SU-DHL-6 (cell line): ENCODE measurements around the gene LEPROT.
"Not testable (repeated sequence)": the region's sequence is repeated elsewhere in the genome, so short reads cannot be mapped to it uniquely, and the experiment has no call there.

Experiments used
- H2AFZ ChIP-seq: fragments of 200-600 bp; sonication (generic); 2 replicates; pipeline ENCODE4 v1.6.1; 2014; ENCODE audit warnings: low read depth, mild to moderate bottlenecking, moderate library complexity, mixed read lengths, antibody characterized with exemption, low read length; ENCODE audit not compliant: severe bottlenecking
- H3F3A ChIP-seq: fragments of 200-600 bp; shearing (Covaris generic); 2 replicates; pipeline ENCODE4 v1.6.0; 2016; ENCODE audit warnings: antibody characterized with exemption, mild to moderate bottlenecking; ENCODE audit not compliant: insufficient read depth
- H3K27ac ChIP-seq: fragments of 200-600 bp; sonication (generic); 2 replicates; pipeline ENCODE4 v1.5.1; 2016; ENCODE audit warnings: low read depth, mild to moderate bottlenecking, low read length, moderate library complexity, mixed read lengths
- H3K27me3 ChIP-seq: fragments of 200-600 bp; sonication (generic), shearing (Covaris generic); 2 replicates; pipeline ENCODE4 v1.6.0; 2014; ENCODE audit warnings: mild to moderate bottlenecking, low read length
- H3K36me3 ChIP-seq: fragments of 200-600 bp; sonication (generic); 2 replicates; pipeline ENCODE4 v1.6.1; 2014; ENCODE audit warnings: mild to moderate bottlenecking, low read length, mixed read lengths
- H3K4me2 ChIP-seq: fragments of 300-600, 200-600 bp; shearing (Covaris generic), sonication (generic); 2 replicates; pipeline ENCODE4 v1.6.0; 2014; ENCODE audit warnings: low read length, low read depth, mild to moderate bottlenecking; ENCODE audit not compliant: poor library complexity, severe bottlenecking
- H3K4me3 ChIP-seq: fragments of 200-600 bp; sonication (generic); 2 replicates; pipeline ENCODE4 v1.5.1; 2014; ENCODE audit warnings: antibody characterized with exemption, low read length, mild to moderate bottlenecking, mixed read lengths; ENCODE audit not compliant: insufficient read depth, poor library complexity, severe bottlenecking
- H3K79me2 ChIP-seq: fragments of 200-600 bp; sonication (generic); 2 replicates; pipeline ENCODE4 v1.6.1; 2014; ENCODE audit warnings: mild to moderate bottlenecking, low read length, moderate library complexity; ENCODE audit not compliant: insufficient read depth
- H3K9ac ChIP-seq: fragments of 200-600 bp; sonication (generic); 2 replicates; pipeline ENCODE4 v1.7.0; 2014; ENCODE audit warnings: mild to moderate bottlenecking, low read length
- H3K9me2 ChIP-seq: fragments of 200-600 bp; sonication (generic); replicated peaks from 2 replicates; pipeline ENCODE4 v1.6.1; 2014; ENCODE audit warnings: low read length; ENCODE audit not compliant: insufficient read depth
- H3K9me3 ChIP-seq: fragments of 200-600 bp; sonication (generic); 2 replicates; pipeline ENCODE4 v1.6.1; 2014; ENCODE audit warnings: low read length, mixed read lengths; ENCODE audit not compliant: insufficient read depth
- H4K20me1 ChIP-seq: fragments of 200-600 bp; sonication (generic); 2 replicates; pipeline ENCODE4 v1.6.1; 2014; ENCODE audit warnings: low read depth, mild to moderate bottlenecking, antibody characterized with exemption, low read length, moderate library complexity, mixed read lengths
- EZH2phosphoT487 ChIP-seq: fragments of 200-600 bp; sonication (generic), shearing (Covaris generic); conservative IDR thresholded peaks from 2 replicates; pipeline ENCODE4 v1.6.1; 2018; ENCODE audit warnings: mild to moderate bottlenecking, antibody characterized with exemption, low read length, moderate library complexity, mixed read lengths
- TF ChIP-seq, protein P1 (sequence below): fragments of 200-600 bp; sonication (generic); IDR thresholded peaks from one replicate; pipeline ENCODE4 v1.5.1; 2017; ENCODE audit warnings: antibody characterized with exemption, mild to moderate bottlenecking, low read length, moderate library complexity; ENCODE audit not compliant: insufficient read depth, poor library complexity, severe bottlenecking

LEPROT gene

DNA sequence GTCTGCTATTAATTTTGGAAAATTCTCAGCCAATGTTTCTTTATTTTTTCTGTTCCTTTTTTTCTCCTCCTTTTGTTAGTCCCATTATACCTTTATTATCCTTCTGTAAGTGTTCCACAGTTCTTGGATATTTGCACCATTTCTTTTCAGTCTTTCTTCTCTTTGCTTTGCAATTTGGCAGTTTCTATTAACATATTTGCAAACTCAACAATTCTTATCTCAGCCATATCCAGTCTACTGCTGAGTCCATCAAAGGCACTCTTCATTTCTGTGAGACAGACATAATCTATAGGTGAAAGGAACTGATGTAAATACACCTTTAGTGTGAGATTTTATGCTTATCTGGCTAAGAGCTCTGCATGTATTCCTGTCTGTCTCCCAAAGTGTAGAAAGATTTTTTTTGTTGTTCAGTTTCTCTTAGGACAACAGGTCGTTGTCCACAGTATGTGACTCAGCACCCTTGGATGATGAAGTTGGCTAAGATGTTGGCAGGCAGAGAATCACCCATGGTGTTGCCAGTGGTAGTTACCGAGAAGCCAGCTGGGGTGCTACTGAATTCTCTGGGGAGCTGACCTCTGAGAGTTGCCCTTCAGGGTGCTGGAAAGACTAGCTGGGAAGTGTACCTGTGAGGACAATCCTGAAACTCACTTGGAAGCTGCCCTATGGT is 38.4 kb downstream of the LEPROT start:
- no peaks in the 10 kb centered on the region for H3K79me2 ChIP-seq
- no peaks in the 10 kb centered on the region for H3K9me3 ChIP-seq
- H2AFZ ChIP-seq = peak overlapping the region; percentile 44
- no peaks in the 10 kb centered on the region for H3F3A ChIP-seq
- H3K9ac ChIP-seq = no peak overlapping the region
- H3K4me2 ChIP-seq = no peak overlapping the region
- H4K20me1 ChIP-seq = no peaks in the 10 kb centered on the region
- H3K27me3 ChIP-seq = no peaks in the 10 kb centered on the region
- TF ChIP-seq, protein P1, sequence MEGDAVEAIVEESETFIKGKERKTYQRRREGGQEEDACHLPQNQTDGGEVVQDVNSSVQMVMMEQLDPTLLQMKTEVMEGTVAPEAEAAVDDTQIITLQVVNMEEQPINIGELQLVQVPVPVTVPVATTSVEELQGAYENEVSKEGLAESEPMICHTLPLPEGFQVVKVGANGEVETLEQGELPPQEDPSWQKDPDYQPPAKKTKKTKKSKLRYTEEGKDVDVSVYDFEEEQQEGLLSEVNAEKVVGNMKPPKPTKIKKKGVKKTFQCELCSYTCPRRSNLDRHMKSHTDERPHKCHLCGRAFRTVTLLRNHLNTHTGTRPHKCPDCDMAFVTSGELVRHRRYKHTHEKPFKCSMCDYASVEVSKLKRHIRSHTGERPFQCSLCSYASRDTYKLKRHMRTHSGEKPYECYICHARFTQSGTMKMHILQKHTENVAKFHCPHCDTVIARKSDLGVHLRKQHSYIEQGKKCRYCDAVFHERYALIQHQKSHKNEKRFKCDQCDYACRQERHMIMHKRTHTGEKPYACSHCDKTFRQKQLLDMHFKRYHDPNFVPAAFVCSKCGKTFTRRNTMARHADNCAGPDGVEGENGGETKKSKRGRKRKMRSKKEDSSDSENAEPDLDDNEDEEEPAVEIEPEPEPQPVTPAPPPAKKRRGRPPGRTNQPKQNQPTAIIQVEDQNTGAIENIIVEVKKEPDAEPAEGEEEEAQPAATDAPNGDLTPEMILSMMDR = no peak
- no peak for TF ChIP-seq EZH2phosphoT487
- no peaks in the 10 kb centered on the region for H3K9me2 ChIP-seq
- H3K4me3 ChIP-seq = no peak overlapping the region
- H3K36me3 ChIP-seq = no peaks in the 10 kb centered on the region
- H3K27ac ChIP-seq = no peak overlapping the region

DNA sequence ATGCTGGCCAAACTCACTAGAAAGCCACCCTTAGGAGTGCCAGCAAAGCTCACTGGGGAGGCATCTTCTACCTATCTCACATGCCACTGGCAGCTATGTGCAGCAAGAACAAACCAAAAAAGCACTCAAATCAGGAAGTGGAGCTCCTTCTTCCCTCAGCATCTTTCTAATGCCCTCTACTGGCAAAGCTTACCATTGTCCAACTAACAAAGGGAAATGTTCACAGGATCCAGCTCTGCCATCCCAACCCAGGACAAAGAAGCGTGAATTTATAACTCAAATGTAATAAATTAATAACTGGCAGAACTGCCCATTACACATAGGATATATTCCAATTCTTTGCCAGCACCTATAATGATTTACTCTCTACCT is 38.9 kb downstream of the LEPROT start:
- Histone ChIP-seq H2AFZ (peak overlapping the region; percentile 44), H3K4me2 (no peak overlapping the region), H3K9me2 (no peaks in the 10 kb centered on the region), H3K36me3 (no peaks in the 10 kb centered on the region), H4K20me1 (no peaks in the 10 kb centered on the region), H3K9ac (no peak overlapping the region), H3K9me3 (no peaks in the 10 kb centered on the region), H3K27ac (no peak overlapping the region), H3K4me3 (no peak overlapping the region), H3K27me3 (no peaks in the 10 kb centered on the region), H3F3A (no peaks in the 10 kb centered on the region), H3K79me2 (no peaks in the 10 kb centered on the region)
- TF ChIP-seq, protein P1 = peak; percentile 38
- no peak for TF ChIP-seq EZH2phosphoT487

DNA sequence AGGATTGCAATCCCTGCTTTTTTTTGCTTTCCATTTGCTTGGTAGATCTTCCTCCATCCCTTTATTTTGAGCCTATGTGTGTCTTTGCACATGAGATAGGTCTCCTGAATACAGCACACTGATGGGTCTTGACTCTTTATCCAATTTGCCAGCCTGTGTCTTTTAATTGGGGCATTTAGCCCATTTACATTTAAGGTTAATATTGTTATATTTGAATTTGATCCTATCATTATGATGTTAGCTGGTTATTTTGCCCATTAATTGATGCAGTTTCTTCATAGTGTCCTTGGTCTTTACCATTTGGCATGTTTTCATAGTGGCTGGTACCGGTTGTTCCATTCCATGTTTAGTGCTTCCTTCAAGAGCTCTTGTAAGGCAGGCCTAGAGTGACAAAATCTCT is 45.4 kb downstream of the LEPROT start:
- not testable (repeated sequence) for H3K79me2 ChIP-seq, H3K4me2 ChIP-seq, H3K4me3 ChIP-seq, H3K27ac ChIP-seq, H3K27me3 ChIP-seq, H3K9me3 ChIP-seq, H3F3A ChIP-seq, H3K36me3 ChIP-seq, H4K20me1 ChIP-seq, H3K9me2 ChIP-seq, H3K9ac ChIP-seq, H2AFZ ChIP-seq

DNA sequence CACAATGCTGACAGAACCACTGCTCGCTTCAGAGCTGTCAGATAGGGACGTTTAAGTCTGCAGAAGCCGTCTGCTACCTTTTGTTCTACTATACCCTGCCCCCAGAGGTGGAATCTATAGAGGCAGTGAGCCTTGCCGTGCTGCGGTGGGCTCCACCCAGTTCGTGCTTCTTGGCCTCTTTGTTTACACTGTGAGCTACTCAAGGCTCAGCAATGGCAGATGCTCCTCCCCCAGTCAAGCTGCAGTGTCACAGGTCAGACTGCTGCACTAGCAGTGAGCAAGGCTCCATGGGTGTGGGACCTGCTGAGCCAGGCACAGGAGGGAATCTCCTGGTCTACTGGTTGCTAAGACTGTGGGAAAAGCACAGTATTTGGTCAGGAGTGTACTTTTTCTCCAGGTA is 47.1 kb downstream of the LEPROT start:
- no peaks in the 10 kb centered on the region for H3K9me3 ChIP-seq
- H2AFZ ChIP-seq = no peak overlapping the region

More for the DNA sequence above, 47.1 kb downstream of the LEPROT start:
- TF ChIP-seq, protein P1 = no peak
- TF ChIP-seq EZH2phosphoT487 = no peak
- no peak overlapping the region for H3K4me3 ChIP-seq
- H3K36me3 ChIP-seq = no peaks in the 10 kb centered on the region
- no peaks in the 10 kb centered on the region for H3K9me2 ChIP-seq
- H3K9ac ChIP-seq = no peak overlapping the region
- H3K27ac ChIP-seq = no peak overlapping the region
- no peaks in the 10 kb centered on the region for H4K20me1 ChIP-seq
- H3F3A ChIP-seq = no peaks in the 10 kb centered on the region
- H3K79me2 ChIP-seq = no peaks in the 10 kb centered on the region
- no peak overlapping the region for H3K4me2 ChIP-seq
- H3K27me3 ChIP-seq = no peaks in the 10 kb centered on the region
